ENCODE data around the gene PITPNB. TPM values are rescaled to one million over a fixed set of nuclear protein-coding genes. Genes with fewer than 3 reads are reported as not detected.

Gene PITPNB
- total and polyA plus RNA-seq, 2 of the 13 experiments (the other 11 are each of a cell fraction or from before 2014, with no cell fraction given), result 17.0 to 30.1 TPM

DNA sequence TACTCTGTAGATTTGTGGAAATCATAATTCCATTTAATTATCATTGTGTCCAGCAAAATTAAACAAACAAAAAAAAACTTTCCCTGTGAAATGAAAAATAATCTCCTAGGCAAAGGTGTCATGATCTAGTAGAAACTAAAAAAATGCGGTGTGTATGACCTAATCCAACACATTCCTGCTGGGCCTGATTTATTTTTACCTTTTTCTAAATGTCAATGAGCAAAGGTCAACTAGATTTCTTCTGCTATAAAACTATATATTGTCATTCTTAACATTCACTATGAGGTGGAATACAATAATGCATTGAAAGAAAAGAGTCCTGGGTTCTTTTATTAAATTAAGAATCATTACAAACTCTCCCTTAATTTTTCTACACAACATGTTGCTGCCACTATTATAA is 60.4 kb downstream of the PITPNB start (continued):
- TF ChIP-seq ARHGAP35 (CRISPR knock-in tag; IDR thresholded peaks at IDR 0.05; ENCODE audit: borderline replicate concordance) (no peak), RBM39 (IDR thresholded peaks at IDR 0.05; ENCODE audit: low read depth, low read length, poor library complexity, severe bottlenecking) (no peak), HMGA1 (CRISPR knock-in tag; conservative IDR thresholded peaks at IDR 0.05) (no peak), ZNF160 (CRISPR knock-in tag; IDR thresholded peaks at IDR 0.05) (no peak), ATF7-NPFF (CRISPR knock-in tag; IDR thresholded peaks at IDR 0.05; ENCODE audit: low read depth) (no peak), ZBTB7A (CRISPR knock-in tag; IDR thresholded peaks at IDR 0.05) (no peak), ZBTB3 (CRISPR knock-in tag; IDR thresholded peaks at IDR 0.05; ENCODE audit: borderline replicate concordance, low read depth) (no peak)
- TF ChIP-seq, protein P1, sequence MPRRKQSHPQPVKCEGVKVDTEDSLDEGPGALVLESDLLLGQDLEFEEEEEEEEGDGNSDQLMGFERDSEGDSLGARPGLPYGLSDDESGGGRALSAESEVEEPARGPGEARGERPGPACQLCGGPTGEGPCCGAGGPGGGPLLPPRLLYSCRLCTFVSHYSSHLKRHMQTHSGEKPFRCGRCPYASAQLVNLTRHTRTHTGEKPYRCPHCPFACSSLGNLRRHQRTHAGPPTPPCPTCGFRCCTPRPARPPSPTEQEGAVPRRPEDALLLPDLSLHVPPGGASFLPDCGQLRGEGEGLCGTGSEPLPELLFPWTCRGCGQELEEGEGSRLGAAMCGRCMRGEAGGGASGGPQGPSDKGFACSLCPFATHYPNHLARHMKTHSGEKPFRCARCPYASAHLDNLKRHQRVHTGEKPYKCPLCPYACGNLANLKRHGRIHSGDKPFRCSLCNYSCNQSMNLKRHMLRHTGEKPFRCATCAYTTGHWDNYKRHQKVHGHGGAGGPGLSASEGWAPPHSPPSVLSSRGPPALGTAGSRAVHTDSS (CRISPR knock-in tag; conservative IDR thresholded peaks at IDR 0.05), result no peak
- TF ChIP-seq, protein P2, sequence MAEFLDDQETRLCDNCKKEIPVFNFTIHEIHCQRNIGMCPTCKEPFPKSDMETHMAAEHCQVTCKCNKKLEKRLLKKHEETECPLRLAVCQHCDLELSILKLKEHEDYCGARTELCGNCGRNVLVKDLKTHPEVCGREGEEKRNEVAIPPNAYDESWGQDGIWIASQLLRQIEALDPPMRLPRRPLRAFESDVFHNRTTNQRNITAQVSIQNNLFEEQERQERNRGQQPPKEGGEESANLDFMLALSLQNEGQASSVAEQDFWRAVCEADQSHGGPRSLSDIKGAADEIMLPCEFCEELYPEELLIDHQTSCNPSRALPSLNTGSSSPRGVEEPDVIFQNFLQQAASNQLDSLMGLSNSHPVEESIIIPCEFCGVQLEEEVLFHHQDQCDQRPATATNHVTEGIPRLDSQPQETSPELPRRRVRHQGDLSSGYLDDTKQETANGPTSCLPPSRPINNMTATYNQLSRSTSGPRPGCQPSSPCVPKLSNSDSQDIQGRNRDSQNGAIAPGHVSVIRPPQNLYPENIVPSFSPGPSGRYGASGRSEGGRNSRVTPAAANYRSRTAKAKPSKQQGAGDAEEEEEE (CRISPR knock-in tag; IDR thresholded peaks at IDR 0.05; ENCODE audit: borderline replicate concordance), result no peak

DNA sequence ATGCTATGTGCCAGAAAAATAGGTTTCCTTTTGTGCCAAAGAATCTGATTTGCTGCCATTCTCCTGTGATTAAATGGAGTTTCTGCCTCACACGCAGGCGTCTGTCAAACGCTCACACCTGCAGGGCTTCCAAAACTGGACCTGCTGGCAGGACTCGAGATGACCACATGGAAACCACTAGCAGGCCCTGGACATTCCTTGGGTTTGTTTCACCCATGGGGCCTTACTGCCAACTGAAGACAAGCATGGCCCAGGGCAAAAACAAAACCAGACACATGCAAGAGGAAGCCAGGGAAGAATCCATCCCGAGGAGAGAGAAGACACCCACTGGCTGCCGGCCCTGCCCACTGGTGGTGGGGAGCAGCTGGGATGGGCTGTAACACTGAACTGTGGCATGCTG is 61.6 kb downstream of the PITPNB start:
- FAIRE-seq, result no peak

More for the DNA sequence above, 61.6 kb downstream of the PITPNB start:
- DNase-seq (ENCODE audit: low spot score) (no peak), ATAC-seq (no peak)
- TF ChIP-seq ZNF773 (CRISPR knock-in tag; IDR thresholded peaks at IDR 0.05; ENCODE audit: borderline replicate concordance) (no peak), ZNF761 (CRISPR knock-in tag; conservative IDR thresholded peaks at IDR 0.05) (no peak)
- Histone ChIP-seq H3K9ac (ENCODE audit: insufficient read depth, low read depth, low read length) (no peak overlapping the region), H3K4me3 (replicated peaks in 1 of 3; ENCODE audit: insufficient read depth in 1 of 3, low read depth in 2 of 3, low read length in 3 of 3) (no peak overlapping the region), H3K36me3 (replicated peaks in 1 of 2; ENCODE audit: control insufficient read depth in 1 of 2, insufficient read depth in 2 of 2, low read length in 2 of 2) (peaks cover 28 to 61% of the 10 kb centered on the region in 2 experiments), H3K4me2 (ENCODE audit: low read depth, low read length) (no peak overlapping the region), H3K27ac (ENCODE audit: extremely low read length, insufficient read depth, low read length) (no peak overlapping the region), H3K79me2 (ENCODE audit: insufficient read depth, low read length) (no peaks in the 10 kb centered on the region), H3K4me1 (ENCODE audit: insufficient read depth, low read length) (0 out of 2 replicates have a peak, but pooled peaks cover 7% of the 10 kb centered on the region), H3K27me3 (ENCODE audit: control insufficient read depth in 1 of 2, insufficient read depth in 2 of 2, low read length in 2 of 2) (no peaks in the 10 kb centered on the region), H3K9me3 (ENCODE audit: low read length) (no peaks in the 10 kb centered on the region), H4K20me1 (ENCODE audit: insufficient read depth, low read length) (no peaks in the 10 kb centered on the region), H2AFZ (ENCODE audit: low read length) (no peak overlapping the region)
- intact Hi-C loops (cut with micrococcal nuclease; ENCODE audit: unreplicated experiment), result no loop called here
- no TSS peak for BruUV-seq (replicated peaks)
- WGBS (ENCODE audit: low lambda C conversion rate), result 95% methylated on average over 6 of the region's 6 CpGs
- in situ Hi-C loops (cut with HindIII; ENCODE audit: extremely low pct_ligation_motif_present, low pct_unique_long_range_greater_than_20kb), result no loop called here
- ChIA-PET POLR2A (no interaction called here), CTCF (ENCODE audit: low intra/inter-chr PET ratio, low total read pairs) (no interaction called here)
